Vagina (tissue), 2 donors: ENCODE results near the gene MICALL2.

ENCODE experiments used
- CTCF ChIP-seq, 3 experiments: fragments of 450-650 bp in 2 of 3; fragments of 200-600 bp in 1 of 3; sonication (generic) in 1 of 3; IDR thresholded peaks; one replicate each; pipeline ENCODE4 v1.5.1; 2017 to 2019; ENCODE audit warnings: antibody characterized with exemption in 3 of 3, mild to moderate bottlenecking in 2 of 3, moderate library complexity in 2 of 3
- POLR2A ChIP-seq, 2 donors: fragments of 450-650 bp; IDR thresholded peaks; one replicate each; pipeline ENCODE4 v1.6.1; 2017; ENCODE audit warnings: antibody characterized with exemption in 2 of 2, mild to moderate bottlenecking in 2 of 2, moderate library complexity in 2 of 2

GRCh38 chr7:1450987-1451386 is 8.3 kb downstream of the MICALL2 start:
- TF ChIP-seq CTCF (IDR thresholded peaks at IDR 0.05) (no peak), POLR2A (IDR thresholded peaks at IDR 0.05) (no peak)
